ENCODE results near the gene LPCAT2. TPM values are rescaled to one million over a fixed set of nuclear protein-coding genes. Genes with fewer than 3 reads are reported as not detected.

LPCAT2 gene
- total and polyA plus RNA-seq, 2 of the 8 experiments (the other 6 are each of a cell fraction or from before 2014, with no cell fraction given): 2.2 to 10.6 TPM

DNA sequence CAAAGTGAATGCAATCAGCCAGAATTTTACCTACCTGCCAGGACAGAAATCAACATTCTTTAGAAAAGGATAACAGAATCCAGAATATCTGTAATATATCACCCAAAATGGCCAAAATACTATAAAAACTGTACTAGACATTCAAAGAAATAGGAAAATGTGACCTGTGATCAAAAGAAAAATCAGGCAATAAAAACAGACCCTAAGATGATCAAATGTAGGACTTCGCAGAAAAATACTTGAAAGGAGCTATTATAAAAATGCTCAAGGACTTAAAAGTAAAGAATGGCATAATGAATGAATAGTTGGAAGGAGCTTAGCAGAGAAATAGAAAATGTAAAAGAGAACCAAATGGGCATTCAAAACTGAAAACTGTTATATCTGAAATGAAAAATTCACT, 4.1 kb downstream of the LPCAT2 start:
- 96% methylated on average over 1 of the region's 1 CpG; no CpG with 5 or more reads in 1 of the 2 experiments for WGBS, 2 experiments (ENCODE audit: extremely low coverage in 1 of 2, insufficient coverage in 1 of 2, insufficient read length in 1 of 2, insufficient replicate concordance in 2 of 2, low coverage in 1 of 2, low lambda C conversion rate in 2 of 2, missing lambda C conversion rate in 1 of 2)
- Histone ChIP-seq H3K23ac (ENCODE audit: insufficient read length) (no peak overlapping the region), H4K20me1 (replicated peaks in 1 of 2; ENCODE audit: control insufficient read depth in 1 of 2, insufficient read depth in 2 of 2, low read length in 2 of 2) (no peaks in the 10 kb centered on the region), H3K4me3 (ENCODE audit: extremely low read depth in 1 of 4, insufficient read depth in 2 of 4, low read depth in 3 of 4, low read length in 4 of 4) (no peak overlapping the region), H2BK5ac (ENCODE audit: low read depth, low read length) (no peak overlapping the region), H3K9ac (replicated peaks in 1 of 4; ENCODE audit: extremely low read depth in 1 of 4, low read depth in 3 of 4, low read length in 3 of 4) (no peak overlapping the region), H3K23me2 (ENCODE audit: low read depth, low read length) (peaks cover 6% of the 10 kb centered on the region; the same call in 1 of the 2 replicates), H3K9me3 (ENCODE audit: insufficient read depth in 2 of 2, low read depth in 1 of 2, low read length in 1 of 2) (peaks cover 14 to 15% of the 10 kb centered on the region in 2 experiments; a peak in 2 of 4 replicates), H3K36me3 (ENCODE audit: control insufficient read depth in 2 of 4, insufficient read depth in 4 of 4, low read length in 3 of 4) (peaks cover 0 to 7% (median 2%) of the 10 kb centered on the region in 4 experiments; a peak in 3 of 8 replicates), H3K79me1 (ENCODE audit: low read depth, low read length) (no peaks in the 10 kb centered on the region), H3K56ac (replicated peaks; ENCODE audit: insufficient read length, low read depth, low read length) (no peak overlapping the region), H4K8ac (ENCODE audit: extremely low read depth, insufficient read depth, low read length) (no peak overlapping the region), H2AK5ac (ENCODE audit: low read depth, low read length) (no peak overlapping the region), H3K14ac (ENCODE audit: insufficient read length) (no peak overlapping the region), H3K27me3 (replicated peaks in 1 of 4; ENCODE audit: control insufficient read depth in 3 of 4, extremely low read depth in 1 of 4, insufficient read depth in 3 of 4, low read length in 3 of 4) (no peaks in the 10 kb centered on the region; a peak in 1 of 7 replicates), H2BK15ac (ENCODE audit: low read length) (no peak overlapping the region), H4K91ac (replicated peaks; ENCODE audit: insufficient read length, low read length) (no peak overlapping the region), H3K4me1 (replicated peaks in 1 of 4; ENCODE audit: control insufficient read depth in 3 of 4, insufficient read depth in 4 of 4, low read length in 3 of 4) (peaks cover 0 to 4% (median 2%) of the 10 kb centered on the region in 4 experiments; a peak in 4 of 7 replicates), H3K4ac (replicated peaks; ENCODE audit: insufficient read length, low read depth, low read length) (no peak overlapping the region), H4K5ac (ENCODE audit: insufficient read length, low read depth, low read length) (no peak overlapping the region), H2BK120ac (replicated peaks; ENCODE audit: low read depth, low read length) (no peak overlapping the region), H2BK20ac (ENCODE audit: low read length) (no peak overlapping the region), H3K18ac (ENCODE audit: extremely low read depth, low read length) (no peak overlapping the region), H3K79me2 (ENCODE audit: control insufficient read depth in 1 of 2, insufficient read depth in 2 of 2, low read length in 2 of 2) (no peaks in the 10 kb centered on the region), H3K4me2 (ENCODE audit: insufficient read depth in 1 of 2, low read depth in 2 of 2, low read length in 2 of 2) (no peak overlapping the region), H2AFZ (ENCODE audit: low read length) (no peak overlapping the region), H3K27ac (ENCODE audit: low read depth, low read length) (no peak overlapping the region), H2BK12ac (ENCODE audit: low read depth, low read length) (no peak overlapping the region)
- POLR2A ChIA-PET (ENCODE audit: partially characterized antibody): no interaction called here
- FAIRE-seq: no peak
- DNase-seq (ENCODE audit: low read depth in 1 of 2, low spot score in 2 of 2): no peak
- CTCF ChIA-PET (ENCODE audit: partially characterized antibody): interaction anchor here (0.7 to 3.5 kb wide), 6 partner anchors 12 to 147 kb away, joined by 3 to 16 read pairs (median 4); no protein-coding TSS in a partner anchor
- TF ChIP-seq SRF (IDR thresholded peaks at IDR 0.05; ENCODE audit: low read depth, low read length): no peak
- no peak for TF ChIP-seq POLR2A (IDR thresholded peaks at IDR 0.05; ENCODE audit: control extremely low read depth in 1 of 2, low read depth in 2 of 2, low read length in 2 of 2)
- no peak for TF ChIP-seq SIRT6 (IDR thresholded peaks at IDR 0.05; ENCODE audit: low read length)
- no peak for TF ChIP-seq RAD21 (IDR thresholded peaks at IDR 0.05 in 1 of 2, conservative IDR thresholded peaks at IDR 0.05 in 1 of 2; ENCODE audit: low read depth in 2 of 2, low read length in 2 of 2)
- no peak for TF ChIP-seq JUND (IDR thresholded peaks at IDR 0.05; ENCODE audit: low read length)
- no peak for TF ChIP-seq HDAC6 (IDR thresholded peaks at IDR 0.05; ENCODE audit: low read depth, low read length)
